Superior temporal gyrus (tissue), 1 donor: ENCODE results near the gene TIMELESS.
"Not testable (repeated sequence)": the region's sequence is repeated elsewhere in the genome, so short reads cannot be mapped to it uniquely, and the experiment has no call there.

ENCODE experiments used
- DNase-seq: peaks from one replicate; pipeline ENCODE4 v3.0.0-alpha.2; 2016; ENCODE audit errors: extremely low spot score

TIMELESS gene

GRCh38 chr12:56469007-56469930 is 20.0 kb upstream of the TIMELESS start:
- no peak for DNase-seq

DNA sequence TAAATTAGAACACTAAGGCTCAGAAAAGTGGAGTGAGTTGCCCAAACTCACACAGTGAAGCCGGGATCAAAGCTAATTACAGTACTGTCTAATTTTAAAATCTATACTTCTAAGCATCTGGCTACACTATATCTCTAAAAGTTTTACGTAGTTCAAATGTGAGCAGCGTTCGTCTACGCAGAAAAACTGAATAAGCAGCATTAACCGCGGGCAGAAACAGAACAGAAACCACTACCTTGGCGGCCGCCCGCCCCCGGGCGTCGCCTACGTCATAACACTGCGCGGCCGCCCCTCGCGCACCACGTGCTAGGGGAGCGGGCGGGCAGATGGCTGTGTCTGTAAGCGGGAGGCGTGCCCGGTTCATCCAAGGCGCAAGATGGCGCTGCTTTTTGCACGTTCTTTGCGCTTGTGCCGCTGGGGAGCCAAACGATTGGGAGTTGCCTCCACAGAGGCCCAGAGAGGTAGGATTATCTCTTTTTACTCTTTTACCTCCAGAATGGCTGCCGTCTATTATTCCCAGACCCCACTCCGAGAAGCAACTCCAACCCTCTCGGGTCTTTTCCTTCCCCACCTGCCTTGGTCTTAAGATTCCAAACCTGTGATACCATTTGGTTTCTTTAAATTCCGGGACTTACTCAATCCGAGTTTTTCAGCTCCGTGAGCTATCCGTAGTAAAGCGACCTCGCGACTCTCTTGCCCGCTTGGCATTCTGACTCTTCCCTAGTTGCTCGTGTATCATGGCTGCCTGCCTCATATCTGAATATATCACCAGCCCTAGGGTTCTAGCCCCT is 19.2 kb upstream of the TIMELESS start, which contains the start of gene SPRYD4:
Gene SPRYD4, plus strand, starts transcription at position 363 of the 791 bp plus-strand sequence. Its CDS starts 14 bp downstream, at position 377.
- peak; percentile 96 for DNase-seq

- DNase-seq = no peak
Observed at GRCh38 chr12:56462565-56462964, 13.3 kb upstream of the TIMELESS start.

GRCh38 chr12:56461235-56462159 is 12.3 kb upstream of the TIMELESS start:
- no peak for DNase-seq

DNA sequence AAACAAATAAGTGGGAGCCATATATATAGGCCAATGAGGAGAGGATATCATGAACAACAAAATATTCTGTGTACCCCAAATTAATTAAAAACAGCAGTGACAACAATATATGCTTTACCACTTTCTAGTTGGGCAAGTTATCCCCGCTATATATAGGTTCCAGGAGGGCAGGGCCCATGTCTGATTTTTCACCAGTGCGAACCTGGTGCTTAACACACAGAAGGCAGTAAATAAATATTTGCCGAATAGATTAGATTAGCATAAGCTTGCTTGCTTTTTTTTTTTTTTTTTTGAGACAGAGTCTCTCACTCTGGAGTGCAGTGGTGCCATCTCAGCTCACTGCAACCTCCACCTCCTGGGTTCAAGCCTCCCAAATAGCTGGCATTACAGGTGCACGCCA is 8.6 kb upstream of the TIMELESS start:
- DNase-seq = no peak

- no peak for DNase-seq
Observed at GRCh38 chr12:56454557-56454956, 5.3 kb upstream of the TIMELESS start, which contains the start of gene MIP. Gene MIP (minus strand): TSS chr12:56454657. CDS start chr12:56454613, 44 bp downstream.

DNA sequence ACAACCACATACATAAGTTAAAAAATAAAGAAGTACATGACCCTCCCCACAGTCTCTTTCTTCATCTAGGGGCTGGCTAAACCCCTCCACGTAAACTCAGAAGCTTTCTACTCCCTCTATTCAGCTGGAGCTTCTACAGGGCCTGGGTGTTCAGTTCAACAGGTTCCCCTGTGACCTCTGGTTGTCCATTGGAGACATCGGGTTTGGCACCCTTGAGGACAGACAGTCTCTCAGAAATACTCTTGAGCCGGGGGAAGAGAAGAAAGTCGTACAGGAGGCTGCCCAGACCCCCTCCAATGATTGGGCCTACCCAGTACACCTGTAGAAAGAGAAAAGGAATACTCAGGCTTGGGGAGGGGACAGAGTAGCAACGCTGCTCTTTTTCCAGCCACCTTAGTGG is 1.9 kb upstream of the TIMELESS start:
- no peak for DNase-seq

DNA sequence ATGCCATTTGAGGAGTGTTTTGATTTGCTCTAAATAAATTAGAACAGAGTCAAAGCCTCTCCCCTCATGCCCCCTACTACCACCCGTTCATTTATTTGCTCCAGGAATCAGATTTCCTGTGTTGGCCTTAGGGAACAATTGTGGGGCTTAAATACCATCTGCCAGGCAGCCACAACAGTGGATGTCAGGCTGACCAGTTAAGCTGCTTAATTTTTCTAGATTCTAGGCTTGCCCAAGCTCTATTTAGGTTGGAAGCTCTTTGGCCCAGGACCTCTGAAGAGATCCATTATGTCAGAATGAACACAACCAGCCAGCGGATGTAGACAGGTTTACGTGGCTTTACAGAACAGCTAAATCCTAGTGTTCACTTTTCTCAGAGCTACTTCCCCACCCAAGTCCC is 1.0 kb upstream of the TIMELESS start:
- DNase-seq = no peak

DNA sequence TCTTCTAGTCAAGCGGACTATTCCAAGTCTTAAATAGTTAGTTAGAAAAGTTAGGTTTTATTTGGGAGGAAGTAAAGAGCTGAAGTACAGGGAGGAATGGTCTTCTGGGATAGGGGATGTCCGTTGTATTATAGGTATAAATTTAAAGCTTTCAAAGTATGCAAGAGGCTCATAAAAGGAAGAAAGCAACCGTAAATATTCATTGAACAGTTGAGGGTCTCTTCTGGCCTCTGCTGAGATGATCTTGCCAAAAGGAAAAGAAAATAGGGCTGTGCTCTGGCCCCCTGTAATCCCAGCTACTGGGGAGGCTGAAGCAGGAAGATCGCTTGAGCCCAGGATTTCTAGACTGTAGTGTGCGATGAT is 377 bp upstream of the TIMELESS start:
- DNase-seq = no peak

GRCh38 chr12:56443208-56443607 is 6.0 kb downstream of the TIMELESS start:
- not testable (repeated sequence) for DNase-seq

DNA sequence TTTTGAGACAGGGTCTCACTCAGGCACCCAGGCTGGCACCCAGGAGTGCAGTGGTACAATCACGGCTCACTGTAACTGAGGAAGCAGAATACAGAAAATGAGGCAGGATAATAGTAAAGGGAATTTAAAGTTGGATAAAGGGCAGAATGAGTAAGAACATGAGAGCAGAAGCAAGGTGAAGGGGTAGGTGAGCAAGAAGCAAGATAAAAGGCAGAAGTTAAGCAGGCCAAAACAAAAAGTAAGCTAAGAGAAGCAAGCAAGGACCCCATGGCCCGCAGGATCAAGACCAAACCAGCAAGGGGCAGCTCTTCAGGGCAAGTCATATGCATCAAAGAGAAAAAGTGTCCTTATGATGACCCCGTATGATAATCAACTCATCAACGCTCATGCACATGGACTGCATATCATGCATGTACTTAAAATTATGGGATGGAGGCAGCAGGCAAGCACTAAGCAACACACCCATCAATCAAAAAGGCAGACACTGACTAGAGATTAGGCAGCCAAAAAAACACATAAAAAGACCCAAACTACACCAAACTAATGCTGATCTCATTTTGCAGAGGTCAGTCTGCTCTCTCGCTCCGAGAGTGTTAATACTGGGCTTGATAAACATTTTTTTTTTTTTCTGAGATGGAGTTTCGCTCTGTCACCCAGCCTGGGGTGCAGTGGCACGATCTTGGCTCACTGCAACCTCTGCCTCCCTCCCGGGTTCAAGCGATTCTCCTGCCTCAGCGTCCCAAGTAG is 11.6 kb downstream of the TIMELESS start:
- DNase-seq = no peak

DNA sequence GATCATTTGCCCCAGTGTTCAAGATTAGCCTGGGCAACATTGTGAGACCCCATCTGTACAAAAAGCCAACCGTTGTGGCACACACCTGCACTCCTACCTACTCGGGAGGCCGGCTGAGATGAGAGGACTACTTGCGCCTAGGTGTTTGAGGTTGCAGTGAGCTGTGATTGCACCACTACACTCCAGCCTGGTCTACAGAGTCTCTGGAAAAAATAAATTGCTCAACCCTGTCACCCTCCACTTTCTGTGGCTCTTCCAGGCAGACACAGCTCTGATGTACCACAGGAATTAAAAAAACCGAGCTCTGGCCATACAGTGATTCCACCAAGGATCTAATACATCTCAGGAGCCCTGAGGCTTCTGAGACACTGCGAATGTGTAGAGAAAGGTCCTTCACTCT is 14.4 kb downstream of the TIMELESS start:
- DNase-seq = no peak

DNA sequence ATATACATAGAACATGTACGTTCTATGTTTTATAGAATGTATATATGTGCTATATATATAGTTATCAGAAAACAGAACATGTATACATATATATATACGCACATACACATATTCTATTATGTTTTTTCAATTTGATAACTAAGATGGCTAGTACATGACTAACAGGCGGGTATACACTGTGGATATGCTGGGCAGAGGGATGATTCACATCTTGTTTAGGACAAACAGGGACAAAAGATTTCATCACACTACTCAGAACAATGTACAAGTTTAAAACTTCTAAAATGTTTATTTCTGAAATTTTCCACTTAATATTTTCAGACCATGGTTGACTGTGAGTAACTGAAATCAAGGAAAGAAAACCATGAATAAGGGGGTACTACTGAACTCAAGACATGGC is 17.4 kb downstream of the TIMELESS start:
- no peak for DNase-seq

GRCh38 chr12:56431288-56431687 is 17.9 kb downstream of the TIMELESS start:
- no peak for DNase-seq

DNA sequence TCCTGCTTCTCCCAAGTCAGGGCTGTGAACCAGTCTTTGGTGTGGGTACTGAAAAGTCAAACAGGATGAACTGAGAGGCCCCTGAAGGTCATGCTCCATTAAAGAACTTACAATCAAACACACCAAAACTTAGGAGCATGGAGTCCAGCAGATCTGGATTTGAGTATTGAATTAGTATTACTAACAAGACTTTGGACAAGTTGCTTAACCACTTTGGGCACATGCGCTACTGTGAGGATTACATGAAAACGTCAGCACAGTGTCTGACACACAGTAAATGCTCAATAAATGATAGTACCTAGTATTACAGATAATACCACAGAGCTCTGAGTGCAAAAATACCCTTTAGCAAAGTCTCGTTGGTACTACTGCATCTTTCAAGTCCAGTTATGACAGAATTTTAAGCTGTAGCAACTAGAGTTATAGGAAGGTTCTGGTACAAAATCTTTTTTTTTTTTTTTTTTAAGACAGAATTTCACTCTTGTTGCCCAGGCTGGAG is 23.2 kb downstream of the TIMELESS start:
- no peak for DNase-seq

DNA sequence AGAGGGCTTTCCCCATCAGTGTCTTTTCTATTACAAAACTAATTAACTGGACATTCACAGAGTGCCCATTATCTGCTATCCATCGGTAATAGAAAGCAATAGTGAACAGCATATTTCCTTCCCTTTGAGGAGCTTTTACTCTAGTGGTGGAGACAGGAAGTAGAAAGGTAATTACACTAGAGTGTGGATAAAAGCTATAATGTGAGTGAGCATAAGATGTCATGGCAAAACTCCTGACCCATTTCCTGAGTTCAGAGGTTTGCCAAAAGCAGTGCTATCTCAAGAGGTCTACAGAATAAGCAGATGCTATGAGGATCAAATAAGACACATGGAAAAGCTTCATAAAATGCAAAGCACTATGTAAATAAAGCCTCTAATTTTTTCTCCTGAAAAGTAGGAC is 24.0 kb downstream of the TIMELESS start:
- DNase-seq = no peak

DNA sequence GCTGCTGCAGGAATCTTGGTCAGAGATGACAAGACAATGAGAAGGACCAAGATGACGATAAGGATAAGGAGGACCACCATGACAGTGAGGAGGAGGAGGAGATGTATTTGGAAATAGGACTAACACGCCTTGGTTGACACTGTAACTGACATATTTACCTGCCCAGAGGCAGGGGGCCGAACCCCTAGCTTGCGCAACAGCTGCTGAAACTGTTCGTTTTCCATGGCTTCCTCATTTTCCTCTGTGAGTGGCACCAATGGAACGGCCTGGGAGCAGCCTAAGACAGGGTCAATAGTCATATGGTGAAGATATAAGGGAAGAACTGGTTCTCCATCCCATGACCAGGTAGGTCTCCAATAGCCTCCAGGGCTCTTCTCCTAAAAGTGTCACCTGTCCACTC is 28.8 kb downstream of the TIMELESS start:
- DNase-seq = no peak

- DNase-seq = no peak
Observed at GRCh38 chr12:56417739-56418138, 31.5 kb downstream of the TIMELESS start.

DNA sequence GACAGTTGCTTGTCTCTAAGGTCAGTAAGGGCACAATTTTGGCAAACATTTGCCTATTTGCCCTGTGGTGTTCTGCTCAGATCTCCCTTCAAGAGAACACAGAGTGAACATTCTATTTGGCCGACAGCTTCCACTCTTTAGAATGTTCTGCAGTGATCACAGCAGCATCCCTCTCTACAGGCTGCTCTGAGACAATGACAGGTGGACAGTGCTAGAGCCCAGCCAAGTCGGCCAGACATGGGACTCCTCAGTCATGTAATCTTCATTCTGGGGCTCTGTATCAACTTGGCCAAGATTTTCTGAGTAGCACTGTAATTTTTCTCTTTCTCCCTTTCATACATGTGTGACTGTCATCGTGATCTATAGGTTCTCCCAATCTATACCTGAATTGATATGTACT is 34.8 kb downstream of the TIMELESS start:
- no peak for DNase-seq

GRCh38 chr12:56413392-56413791 is 35.8 kb downstream of the TIMELESS start:
- no peak for DNase-seq
